Measurements from ENCODE around the gene OR8A1.
A peak's percentile ranks its signal among the peaks of the same experiment; 100 is the strongest.

Gene OR8A1

GRCh38 chr11:124569697-124570096 is at the start of gene OR8A1:
Gene OR8A1 (plus strand): TSS chr11:124569997. CDS start chr11:124570120, 123 bp downstream.
- no peak for DNase-seq

GRCh38 chr11:124520550-124520854 is 49.3 kb upstream of the OR8A1 start:
- DNase-seq, result no peak

- DNase-seq, result no peak
These were observed 36.2 kb upstream of the OR8A1 start for GRCh38 chr11:124533626-124534025.

GRCh38 chr11:124534051-124534450 is 35.7 kb upstream of the OR8A1 start:
- DNase-seq, result no peak

GRCh38 chr11:124535552-124536232 is 34.1 kb upstream of the OR8A1 start:
- no peak for DNase-seq

GRCh38 chr11:124536520-124536919 is 33.3 kb upstream of the OR8A1 start:
- DNase-seq, result no peak

GRCh38 chr11:124538019-124538418 is 31.8 kb upstream of the OR8A1 start:
- no peak for DNase-seq

- no peak for DNase-seq
These were observed 28.6 kb upstream of the OR8A1 start for GRCh38 chr11:124541204-124541603.

- DNase-seq, result no peak
These were observed 26.7 kb upstream of the OR8A1 start for GRCh38 chr11:124543145-124543544.

- no peak for DNase-seq
These were observed 26.2 kb upstream of the OR8A1 start, which contains the start of gene OR8B12 for GRCh38 chr11:124543554-124543953. Gene OR8B12 (minus strand): TSS chr11:124543654. CDS start chr11:124543654, 0 bp downstream.

GRCh38 chr11:124551189-124551588 is 18.6 kb upstream of the OR8A1 start:
- no peak for DNase-seq

- no peak for DNase-seq
These were observed 17.8 kb upstream of the OR8A1 start for GRCh38 chr11:124551987-124552386.

- DNase-seq, result no peak
These were observed 13.0 kb upstream of the OR8A1 start for GRCh38 chr11:124556828-124557227.

- no peak for DNase-seq
These were observed 363 bp downstream of the OR8A1 start for GRCh38 chr11:124570160-124570559.

GRCh38 chr11:124577716-124578427 is 8.1 kb downstream of the OR8A1 start:
- no peak for DNase-seq

GRCh38 chr11:124578761-124579160 is 9.0 kb downstream of the OR8A1 start:
- no peak for DNase-seq

- no peak for DNase-seq
These were observed 12.0 kb downstream of the OR8A1 start for GRCh38 chr11:124581817-124582216.

GRCh38 chr11:124582565-124582964 is 12.8 kb downstream of the OR8A1 start:
- no peak for DNase-seq

- DNase-seq, result peak; percentile 20
These were observed 14.0 kb downstream of the OR8A1 start for GRCh38 chr11:124583781-124584180.

- DNase-seq, result no peak
These were observed 15.0 kb downstream of the OR8A1 start for GRCh38 chr11:124584681-124585372.

GRCh38 chr11:124586238-124586860 is 16.6 kb downstream of the OR8A1 start:
- DNase-seq, result peak; percentile 20

GRCh38 chr11:124591430-124591829 is 21.6 kb downstream of the OR8A1 start:
- DNase-seq, result no peak

- no peak for DNase-seq
These were observed 22.8 kb downstream of the OR8A1 start for GRCh38 chr11:124592627-124593026.

GRCh38 chr11:124595302-124595701 is 25.5 kb downstream of the OR8A1 start:
- no peak for DNase-seq
